Astrocyte (in vitro differentiated cells and primary cell): ENCODE measurements around the gene FH. TPM values are rescaled to one million over a fixed set of nuclear protein-coding genes. Genes with fewer than 3 reads are reported as not detected.

ENCODE experiments used
- DNase-seq: peaks from one replicate; pipeline ENCODE4 v3.0.0-alpha.2; 2010; ENCODE audit warnings: low read depth
- FAIRE-seq: peaks from 2 replicates; lab custom pipeline; 2011; peaks lifted over from hg19 to GRCh38; lab: Jason Lieb, UNC
- H2AFZ ChIP-seq: 2 replicates; pipeline ENCODE4 v1.6.0; 2012; ENCODE audit warnings: low read depth, low read length, inconsistent platforms
- H3K27ac ChIP-seq: 2 replicates; pipeline ENCODE4 v1.5.1; 2011; ENCODE audit warnings: low read depth, low read length, inconsistent platforms
- H3K27me3 ChIP-seq: 2 replicates; pipeline ENCODE4 v1.6.0; 2011; ENCODE audit warnings: low read length, inconsistent platforms; ENCODE audit not compliant: insufficient read depth
- H3K36me3 ChIP-seq: 2 replicates; pipeline ENCODE4 v1.5.1; 2011; ENCODE audit warnings: low read length, inconsistent platforms; ENCODE audit not compliant: insufficient read depth
- H3K4me1 ChIP-seq: 2 replicates; pipeline ENCODE4 v1.5.1; 2011; ENCODE audit warnings: low read length, inconsistent platforms; ENCODE audit not compliant: insufficient read depth
- H3K4me2 ChIP-seq: 2 replicates; pipeline ENCODE4 v1.6.0; 2012; ENCODE audit warnings: low read length, inconsistent platforms
- H3K4me3 ChIP-seq: 2 replicates; pipeline ENCODE4 v1.5.1; 2011; ENCODE audit warnings: low read depth, mild to moderate bottlenecking, low read length, inconsistent platforms; ENCODE audit not compliant: insufficient read depth
- H3K79me2 ChIP-seq: 2 replicates; pipeline ENCODE4 v1.6.0; 2012; ENCODE audit warnings: mild to moderate bottlenecking, low read length, inconsistent platforms; ENCODE audit not compliant: insufficient read depth
- H3K9ac ChIP-seq: 2 replicates; pipeline ENCODE4 v1.6.0; 2012; ENCODE audit warnings: mild to moderate bottlenecking, low read length, inconsistent platforms
- H3K9me3 ChIP-seq: 2 replicates; pipeline ENCODE4 v1.5.1; 2012; ENCODE audit warnings: low read depth, mild to moderate bottlenecking, low read length, inconsistent platforms; ENCODE audit not compliant: insufficient read depth
- H4K20me1 ChIP-seq: 2 replicates; pipeline ENCODE4 v1.6.0; 2012; ENCODE audit warnings: low read length, inconsistent platforms; ENCODE audit not compliant: insufficient read depth
- H3K27ac Mint-ChIP-seq: one replicate; pipeline ENCODE4 v1.8.0; 2021; ENCODE audit warnings: mild to moderate bottlenecking, mixed read lengths; ENCODE audit not compliant: unreplicated experiment
- H3K27me3 Mint-ChIP-seq: one replicate; pipeline ENCODE4 v1.8.0; 2021; ENCODE audit warnings: low read depth, mixed read lengths; ENCODE audit not compliant: unreplicated experiment
- H3K36me3 Mint-ChIP-seq: one replicate; pipeline ENCODE4 v1.8.0; 2021; ENCODE audit warnings: low read depth, mixed read lengths; ENCODE audit not compliant: unreplicated experiment
- H3K4me1 Mint-ChIP-seq: one replicate; pipeline ENCODE4 v1.8.0; 2021; ENCODE audit warnings: low read depth, mixed read lengths; ENCODE audit not compliant: unreplicated experiment
- H3K4me3 Mint-ChIP-seq: one replicate; pipeline ENCODE4 v1.8.0; 2021; ENCODE audit warnings: mild to moderate bottlenecking, moderate library complexity, mixed read lengths; ENCODE audit not compliant: unreplicated experiment
- H3K9me3 Mint-ChIP-seq: one replicate; pipeline ENCODE4 v1.8.0; 2021; ENCODE audit warnings: mild to moderate bottlenecking, mixed read lengths; ENCODE audit not compliant: unreplicated experiment
- EZH2 ChIP-seq: IDR thresholded peaks from 2 replicates; pipeline ENCODE4 v1.6.1; 2012; ENCODE audit warnings: mild to moderate bottlenecking, low read length, inconsistent platforms; ENCODE audit not compliant: insufficient read depth
- total RNA-seq: library from RNA; stranded (reverse); gene quantifications from 2 replicates; pipeline ENCODE4 v1.2.1, GENCODE V29; 2021
- TF ChIP-seq, protein P1 (sequence below): IDR thresholded peaks from 2 replicates; pipeline ENCODE4 v1.5.1; 2011; ENCODE audit warnings: low read depth, mild to moderate bottlenecking, inconsistent platforms, low read length, moderate library complexity; ENCODE audit not compliant: insufficient read depth

FH gene
- total RNA-seq, 1 donor from 2014 or later: 49.4 TPM

DNA sequence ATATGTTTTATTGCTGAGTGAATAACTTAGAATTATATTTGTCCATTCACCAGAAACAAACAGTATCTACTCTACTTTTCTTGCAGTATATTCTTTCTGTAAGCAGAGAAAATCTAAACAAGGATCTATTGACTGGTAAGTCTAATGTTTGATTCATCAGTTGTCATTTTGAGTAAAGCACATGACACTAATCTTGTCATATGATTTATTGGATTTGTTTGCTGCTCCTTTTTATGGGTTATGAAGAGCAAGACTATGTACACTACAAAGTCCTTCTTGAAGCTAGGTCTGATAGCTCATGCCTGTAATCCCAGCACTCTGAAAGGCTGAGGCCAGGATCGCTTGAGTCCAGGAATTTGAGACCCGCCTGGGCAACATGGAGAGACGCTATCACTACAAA, 36.0 kb upstream of the FH start:
- H3K4me2 ChIP-seq: no peak overlapping the region
- H3K9me3 ChIP-seq: no peaks in the 10 kb centered on the region
- no peak overlapping the region for H3K27ac Mint-ChIP-seq
- no peak overlapping the region for H3K4me3 Mint-ChIP-seq
- no peak for DNase-seq
- H3K4me3 ChIP-seq: no peak overlapping the region
- H3K9ac ChIP-seq: no peak overlapping the region
- H3K27me3 ChIP-seq: no peaks in the 10 kb centered on the region
- no peaks in the 10 kb centered on the region for H3K36me3 ChIP-seq
- no peak overlapping the region for H2AFZ ChIP-seq
- H4K20me1 ChIP-seq: no peaks in the 10 kb centered on the region
- no peak for TF ChIP-seq EZH2
- TF ChIP-seq, protein P1, sequence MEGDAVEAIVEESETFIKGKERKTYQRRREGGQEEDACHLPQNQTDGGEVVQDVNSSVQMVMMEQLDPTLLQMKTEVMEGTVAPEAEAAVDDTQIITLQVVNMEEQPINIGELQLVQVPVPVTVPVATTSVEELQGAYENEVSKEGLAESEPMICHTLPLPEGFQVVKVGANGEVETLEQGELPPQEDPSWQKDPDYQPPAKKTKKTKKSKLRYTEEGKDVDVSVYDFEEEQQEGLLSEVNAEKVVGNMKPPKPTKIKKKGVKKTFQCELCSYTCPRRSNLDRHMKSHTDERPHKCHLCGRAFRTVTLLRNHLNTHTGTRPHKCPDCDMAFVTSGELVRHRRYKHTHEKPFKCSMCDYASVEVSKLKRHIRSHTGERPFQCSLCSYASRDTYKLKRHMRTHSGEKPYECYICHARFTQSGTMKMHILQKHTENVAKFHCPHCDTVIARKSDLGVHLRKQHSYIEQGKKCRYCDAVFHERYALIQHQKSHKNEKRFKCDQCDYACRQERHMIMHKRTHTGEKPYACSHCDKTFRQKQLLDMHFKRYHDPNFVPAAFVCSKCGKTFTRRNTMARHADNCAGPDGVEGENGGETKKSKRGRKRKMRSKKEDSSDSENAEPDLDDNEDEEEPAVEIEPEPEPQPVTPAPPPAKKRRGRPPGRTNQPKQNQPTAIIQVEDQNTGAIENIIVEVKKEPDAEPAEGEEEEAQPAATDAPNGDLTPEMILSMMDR: no peak
- no peaks in the 10 kb centered on the region for H3K79me2 ChIP-seq
- H3K4me1 Mint-ChIP-seq: peaks cover 8% of the 10 kb centered on the region
- no peak overlapping the region for H3K27ac ChIP-seq
- no peaks in the 10 kb centered on the region for H3K36me3 Mint-ChIP-seq
- no peak for FAIRE-seq
- H3K27me3 Mint-ChIP-seq: peaks cover 2% of the 10 kb centered on the region
- no peaks in the 10 kb centered on the region for H3K9me3 Mint-ChIP-seq
- H3K4me1 ChIP-seq: no peaks in the 10 kb centered on the region

DNA sequence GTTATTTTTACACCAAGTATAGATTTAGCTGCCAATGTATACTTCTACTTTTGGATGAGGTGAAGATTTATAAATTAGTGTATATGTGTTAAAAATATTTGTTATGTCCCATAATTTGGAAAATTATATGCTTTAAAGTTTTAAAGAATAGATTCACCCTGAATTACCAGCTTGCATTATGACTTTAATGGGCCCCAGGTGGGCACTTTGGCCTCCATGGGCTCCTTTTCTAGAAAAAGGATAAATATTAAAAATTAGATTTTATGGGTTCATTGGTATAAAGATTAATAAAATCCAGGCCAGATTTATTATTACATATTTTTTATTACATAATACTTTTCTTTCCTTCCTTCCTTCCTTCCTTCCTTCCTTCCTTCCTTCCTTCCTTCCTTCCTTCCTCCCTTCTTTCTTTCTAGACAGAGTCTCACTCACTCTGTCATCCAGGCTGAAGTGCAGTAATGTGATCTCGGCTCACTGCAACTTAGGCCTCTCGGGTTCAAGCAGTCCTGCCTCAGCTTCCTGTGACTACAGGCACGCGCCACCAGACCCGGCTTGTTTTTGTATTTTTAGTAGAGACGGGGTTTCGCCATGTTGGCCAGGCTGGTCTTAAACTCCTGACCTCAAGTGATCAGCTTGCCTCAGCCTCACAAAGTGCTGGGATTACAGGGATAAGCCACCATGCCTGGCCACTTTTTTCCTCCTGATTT, 34.5 kb upstream of the FH start:
- Mint-ChIP-seq H3K4me1 (peaks cover 5% of the 10 kb centered on the region), H3K36me3 (no peaks in the 10 kb centered on the region), H3K27me3 (peaks cover 2% of the 10 kb centered on the region), H3K27ac (no peak overlapping the region), H3K4me3 (no peak overlapping the region), H3K9me3 (no peaks in the 10 kb centered on the region)
- Histone ChIP-seq H3K4me2 (no peak overlapping the region), H3K79me2 (no peaks in the 10 kb centered on the region), H4K20me1 (no peaks in the 10 kb centered on the region), H2AFZ (no peak overlapping the region), H3K27me3 (no peaks in the 10 kb centered on the region), H3K4me3 (no peak overlapping the region), H3K27ac (no peak overlapping the region), H3K36me3 (no peaks in the 10 kb centered on the region), H3K9me3 (no peaks in the 10 kb centered on the region), H3K4me1 (no peaks in the 10 kb centered on the region), H3K9ac (no peak overlapping the region)
- DNase-seq: no peak
- TF ChIP-seq EZH2: no peak
- TF ChIP-seq, protein P1: no peak
- FAIRE-seq: no peak
